Stimulated activated CD4-positive, alpha-beta T cell treated with anti-CD3 and anti-CD28 coated beads, Interleukin-4, amount 100 ng/mL, for 1 hour (primary cell): ENCODE results near the gene RYR3.
"Not testable (repeated sequence)": the region's sequence is repeated elsewhere in the genome, so short reads cannot be mapped to it uniquely, and the experiment has no call there.

Source experiments
- DNase-seq: peaks from one replicate; pipeline ENCODE4 v3.0.0-alpha.2; 2020

Gene RYR3

GRCh38 chr15:33592864-33593263 is 282.1 kb downstream of the RYR3 start:
- no peak for DNase-seq

DNA sequence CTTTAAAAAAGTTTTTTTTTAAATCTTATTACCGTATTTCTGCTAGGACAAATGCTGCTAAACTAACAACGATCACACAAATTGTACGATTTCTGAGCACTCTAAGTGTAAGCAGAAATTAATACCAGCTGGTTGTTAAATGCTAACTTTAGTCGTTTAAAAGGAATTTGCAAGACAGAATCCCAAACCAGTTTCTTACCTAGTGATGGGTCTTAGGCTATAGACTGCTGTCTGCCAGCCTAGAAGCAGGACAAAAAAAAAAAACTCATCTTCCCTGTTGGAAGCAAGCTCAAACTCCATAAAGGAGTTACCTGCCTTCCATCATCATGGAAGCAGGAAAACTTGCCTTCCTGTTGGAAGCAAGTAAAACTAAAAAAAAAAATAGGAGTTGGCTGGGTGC is 287.6 kb downstream of the RYR3 start:
- DNase-seq, result not testable (repeated sequence)

DNA sequence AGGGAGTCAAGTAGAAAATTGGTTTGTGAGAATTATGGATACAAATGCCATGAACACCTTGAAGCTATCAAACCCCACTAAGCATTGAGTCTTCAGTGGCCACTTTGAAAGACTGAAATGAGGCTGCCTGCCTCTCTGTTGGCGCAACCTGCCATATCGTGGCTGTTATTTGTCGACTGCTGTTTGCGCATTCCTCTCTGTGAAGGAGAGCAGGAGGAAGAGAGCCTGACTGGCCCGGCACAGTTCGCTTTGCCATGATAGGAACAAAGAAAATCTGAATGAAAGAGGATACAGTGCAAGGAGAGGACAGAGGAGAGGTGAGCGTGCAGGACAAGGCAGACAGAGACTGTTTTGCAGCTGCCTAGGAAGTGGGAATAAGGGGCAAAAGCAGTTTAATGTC is 289.4 kb downstream of the RYR3 start:
- no peak for DNase-seq

GRCh38 chr15:33601461-33601860 is 290.7 kb downstream of the RYR3 start:
- DNase-seq, result no peak

- no peak for DNase-seq
Observed at GRCh38 chr15:33608714-33609113, 297.9 kb downstream of the RYR3 start.

DNA sequence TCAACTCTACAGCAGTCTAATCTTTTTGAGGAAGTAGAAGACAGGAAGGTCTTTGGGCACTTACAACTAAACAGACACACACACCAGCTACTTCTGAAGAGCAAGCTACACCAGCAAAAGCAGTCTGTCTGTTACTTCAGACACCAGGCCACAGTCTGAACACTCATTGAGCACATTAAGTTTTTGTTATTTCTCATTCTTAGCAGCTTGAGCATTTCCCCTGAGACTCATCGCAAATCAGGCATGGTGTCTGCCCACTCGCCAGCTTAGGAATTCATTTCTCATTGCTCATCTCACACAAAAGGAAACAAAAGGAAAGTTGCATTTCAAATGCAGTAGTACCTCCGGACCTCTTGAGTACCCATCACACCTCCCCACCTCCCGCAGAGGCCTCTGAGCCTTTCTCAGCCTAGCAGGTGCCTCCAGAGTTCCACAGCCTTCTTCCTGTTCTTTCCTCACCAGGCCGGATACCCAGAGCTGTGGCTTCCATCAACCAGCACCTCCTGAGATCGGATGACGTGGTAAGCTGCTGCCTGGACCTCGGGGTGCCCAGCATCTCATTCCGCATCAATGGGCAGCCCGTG is 302.0 kb downstream of the RYR3 start:
- DNase-seq, result no peak

GRCh38 chr15:33616475-33616874 is 305.7 kb downstream of the RYR3 start:
- DNase-seq, result no peak

- no peak for DNase-seq
Observed at GRCh38 chr15:33618350-33618749, 307.6 kb downstream of the RYR3 start.

DNA sequence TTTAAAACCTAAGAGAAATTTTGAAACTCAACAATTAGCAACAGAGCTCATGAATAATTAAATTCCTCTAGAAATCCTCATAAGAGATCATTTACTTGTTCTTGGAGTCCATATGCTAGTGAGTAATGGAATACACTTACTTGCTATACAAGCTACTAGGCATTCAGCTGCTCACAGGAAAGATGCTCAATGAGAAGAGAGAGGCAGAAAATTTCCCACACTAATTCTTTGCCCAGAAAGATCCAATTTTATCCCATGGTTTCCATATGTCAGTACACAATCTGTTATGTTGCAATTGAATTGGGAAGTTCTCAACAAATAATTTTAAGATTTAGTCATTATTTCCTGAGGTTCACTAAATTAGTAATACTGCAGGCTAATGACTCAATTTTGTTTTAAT is 310.4 kb downstream of the RYR3 start:
- no peak for DNase-seq

- DNase-seq, result no peak
Observed at GRCh38 chr15:33623010-33623409, 312.2 kb downstream of the RYR3 start.

DNA sequence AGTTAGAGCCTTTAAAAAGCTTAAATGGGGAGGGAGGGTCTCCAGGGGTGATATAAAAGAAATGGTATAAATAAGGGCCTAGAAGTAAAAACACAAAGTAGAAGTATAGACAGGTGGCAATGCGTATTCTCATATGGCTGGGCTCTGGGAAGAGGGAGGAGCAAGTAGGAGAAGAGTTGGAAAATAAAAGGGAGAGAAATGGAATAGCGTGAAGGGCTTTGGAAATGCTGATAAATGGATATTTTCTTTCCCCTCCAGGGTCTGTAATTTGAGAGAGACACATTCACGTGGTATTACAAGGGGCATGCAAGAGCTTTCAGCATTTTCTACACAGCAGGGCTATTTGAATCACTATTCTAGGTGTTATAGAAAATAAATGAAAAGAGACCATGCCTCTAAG is 313.7 kb downstream of the RYR3 start:
- no peak for DNase-seq

- no peak for DNase-seq
Observed at GRCh38 chr15:33629647-33630046, 318.9 kb downstream of the RYR3 start.

- no peak for DNase-seq
Observed at GRCh38 chr15:33636234-33636633, 325.5 kb downstream of the RYR3 start.

GRCh38 chr15:33636958-33637357 is 326.2 kb downstream of the RYR3 start:
- no peak for DNase-seq

DNA sequence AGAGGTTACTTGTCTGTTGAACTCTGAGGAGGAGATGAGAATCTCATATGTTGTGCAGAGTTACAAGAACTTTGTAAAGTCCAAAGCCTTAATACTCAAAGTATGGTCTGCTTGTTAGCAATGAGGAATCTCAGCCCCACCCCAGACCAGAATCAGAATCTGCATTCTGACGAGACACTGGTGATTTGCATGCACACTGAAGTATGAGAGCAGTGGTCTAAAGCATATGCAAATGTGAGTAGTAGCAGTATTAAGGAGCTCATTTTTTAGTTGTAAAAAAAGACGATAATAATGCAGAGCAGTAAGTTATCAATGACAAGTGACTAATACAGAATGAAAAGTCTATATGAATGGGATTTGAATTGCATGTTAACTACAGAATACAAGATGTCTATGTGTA is 327.7 kb downstream of the RYR3 start:
- no peak for DNase-seq

GRCh38 chr15:33639051-33639450 is 328.3 kb downstream of the RYR3 start:
- no peak for DNase-seq

GRCh38 chr15:33639456-33639855 is 328.7 kb downstream of the RYR3 start:
- DNase-seq, result no peak

DNA sequence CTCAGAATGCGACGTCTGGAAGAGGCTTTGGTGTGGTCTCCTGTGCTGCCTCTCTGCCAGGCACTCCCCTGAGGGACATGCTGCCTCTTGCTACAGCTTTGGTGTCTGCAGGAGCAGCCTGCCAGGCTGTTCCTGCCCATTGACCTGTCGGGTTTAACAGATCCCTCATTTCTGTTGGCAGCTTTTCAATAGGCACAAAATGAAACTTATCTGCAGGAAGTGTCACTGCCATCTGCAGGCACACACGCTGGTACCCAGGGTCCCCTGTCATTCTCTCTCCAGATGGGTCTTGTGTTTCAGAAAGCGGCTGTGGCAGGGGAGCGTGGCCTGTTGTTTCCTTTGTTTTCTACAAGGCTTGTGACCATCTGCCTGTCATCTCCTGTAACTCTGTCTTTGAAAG is 329.2 kb downstream of the RYR3 start:
- DNase-seq, result no peak

DNA sequence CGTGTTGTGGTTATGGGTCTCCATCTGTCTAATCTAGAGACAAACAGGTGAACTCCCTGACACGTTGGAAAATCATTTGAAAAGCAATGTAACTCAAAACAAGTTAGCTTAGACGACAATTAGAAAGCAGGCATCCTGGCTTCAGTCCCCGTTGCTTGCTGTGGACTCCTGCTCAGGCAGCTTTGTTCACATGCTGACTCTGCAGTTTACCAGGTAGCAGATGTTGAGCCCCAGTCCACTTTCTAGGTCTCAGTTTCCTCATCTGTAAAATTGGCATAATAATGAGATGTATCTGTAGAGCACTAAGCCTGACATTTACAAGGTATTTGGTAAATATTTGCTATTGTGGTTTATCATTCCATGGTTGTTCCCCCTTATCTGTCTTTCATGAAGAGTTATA is 330.3 kb downstream of the RYR3 start:
- DNase-seq, result no peak

DNA sequence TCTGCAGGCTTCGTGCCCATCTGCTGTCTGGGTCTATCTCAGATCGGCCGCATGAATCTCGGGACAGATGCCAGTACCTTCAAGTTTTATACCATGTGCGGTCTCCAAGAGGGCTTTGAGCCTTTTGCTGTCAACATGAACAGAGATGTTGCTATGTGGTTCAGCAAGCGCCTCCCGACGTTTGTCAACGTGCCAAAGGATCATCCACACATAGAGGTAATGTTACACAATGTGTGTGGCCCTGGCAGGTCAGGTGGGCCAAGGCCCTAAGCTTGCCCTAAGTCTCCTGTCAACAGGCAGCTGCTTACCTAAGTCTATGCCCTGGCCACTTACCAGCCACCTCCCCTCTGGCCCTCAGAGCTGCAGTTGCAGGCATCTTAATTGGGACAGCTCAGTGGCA is 333.5 kb downstream of the RYR3 start:
- DNase-seq, result no peak

GRCh38 chr15:33646744-33647143 is 336.0 kb downstream of the RYR3 start:
- DNase-seq, result no peak

DNA sequence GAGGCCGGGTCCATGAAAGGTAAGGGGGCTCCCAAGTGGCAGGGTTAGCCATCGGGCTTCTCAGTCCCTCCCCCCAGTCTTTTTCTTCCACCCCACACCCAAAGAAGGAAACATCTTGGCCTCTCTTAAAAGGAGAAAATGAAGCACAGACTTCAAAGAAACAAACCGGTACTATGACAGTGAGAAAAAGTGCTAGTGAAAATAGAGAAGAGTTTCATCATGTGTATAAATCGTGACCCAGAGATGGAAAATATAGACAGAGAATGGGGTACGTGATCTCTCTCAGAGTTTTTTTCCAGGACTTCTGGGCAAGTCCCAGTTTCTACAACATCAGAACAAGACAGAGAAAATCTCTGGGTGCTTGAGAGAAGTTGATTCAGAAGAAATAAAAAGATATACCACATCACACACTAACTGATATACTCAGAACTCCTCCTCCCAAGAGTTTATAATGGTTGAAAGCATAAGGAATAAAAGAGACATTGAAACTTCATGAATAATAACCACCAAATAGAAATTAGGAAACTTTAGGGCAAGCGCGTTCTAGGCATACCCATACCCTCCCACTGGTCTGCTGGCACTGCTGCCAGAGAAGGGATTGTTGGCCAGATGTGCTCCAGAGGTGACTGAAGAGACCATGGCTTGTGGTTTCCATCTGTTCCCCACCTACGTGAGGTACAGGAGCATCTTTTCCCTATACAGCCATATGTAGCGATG is 338.6 kb downstream of the RYR3 start:
- DNase-seq, result no peak

DNA sequence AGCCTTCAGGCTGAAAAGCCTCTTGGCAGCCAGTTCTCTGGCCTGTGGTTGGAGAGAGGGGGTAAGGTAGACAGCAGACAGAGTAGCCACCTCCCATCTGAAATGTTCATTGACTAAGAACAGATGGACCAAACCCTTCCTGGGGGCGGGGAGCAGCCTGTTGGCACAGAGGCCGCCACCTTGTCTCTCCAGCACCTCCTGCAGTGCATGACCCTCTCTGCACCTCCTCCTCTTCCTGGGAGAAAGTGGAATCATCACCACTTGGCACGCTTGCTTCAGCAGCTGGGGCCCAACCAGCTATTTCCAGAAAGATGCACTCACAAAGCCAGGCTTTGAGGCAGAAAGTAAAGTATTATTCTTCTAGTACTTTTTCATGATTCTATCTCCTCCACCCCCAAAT is 344.1 kb downstream of the RYR3 start:
- DNase-seq, result no peak

DNA sequence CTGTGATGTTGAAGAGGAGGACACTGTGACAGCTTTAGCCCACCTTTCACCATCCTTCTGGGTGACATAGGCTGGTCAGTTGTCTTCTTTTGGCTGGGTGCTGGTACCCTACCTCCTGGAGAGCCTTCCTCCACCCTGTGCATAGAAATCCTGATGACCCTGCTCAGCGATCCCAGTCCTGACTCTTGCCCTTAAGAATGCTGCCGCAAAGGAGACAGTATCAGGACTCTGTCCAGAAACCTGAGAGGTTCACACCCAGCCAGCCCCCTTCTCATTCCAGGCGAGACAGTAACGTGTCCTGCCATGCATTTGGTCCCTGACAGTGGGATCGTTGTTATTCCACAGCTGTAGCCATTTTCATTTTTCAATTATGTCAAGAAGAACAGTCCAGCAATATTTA is 344.7 kb downstream of the RYR3 start:
- no peak for DNase-seq

DNA sequence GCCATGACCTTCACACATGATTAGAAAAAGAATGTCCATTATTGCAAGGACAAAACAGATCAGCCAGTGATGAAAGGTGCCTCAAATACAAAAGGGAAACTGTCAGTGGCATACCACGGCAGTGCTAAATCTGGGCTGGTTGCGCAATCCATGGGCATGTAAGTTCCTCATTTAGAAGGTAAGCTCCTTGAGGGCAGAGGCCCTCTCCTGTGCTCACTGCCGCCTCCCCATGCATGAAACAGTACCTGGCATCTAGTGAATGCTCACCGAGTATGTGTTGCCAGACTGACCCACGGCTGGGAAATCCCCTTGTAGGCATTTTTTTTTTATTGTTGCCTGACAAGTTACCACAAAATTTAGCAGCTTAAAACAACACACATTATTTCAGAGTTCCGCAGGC is 345.4 kb downstream of the RYR3 start:
- DNase-seq, result no peak
